Suprapubic skin (tissue), 4 donors: ENCODE data around the gene CHST11. TPM values are rescaled to one million over a fixed set of nuclear protein-coding genes. Genes with fewer than 3 reads are reported as not detected.

Source experiments
- DNase-seq, 2 donors: peaks; one replicate each; pipeline ENCODE4 v3.0.0-alpha.2; 2019; ENCODE audit warnings: low spot score in 2 of 2
- H3K27ac ChIP-seq: fragments of 200-600 bp; sonication (generic); one replicate; pipeline ENCODE4 v1.5.1; 2019
- H3K27me3 ChIP-seq: fragments of 200-600 bp; sonication (generic); one replicate; pipeline ENCODE4 v1.5.1; 2019
- H3K36me3 ChIP-seq: fragments of 200-600 bp; sonication (generic); one replicate; pipeline ENCODE4 v1.5.1; 2019
- H3K4me1 ChIP-seq: fragments of 200-600 bp; sonication (generic); one replicate; pipeline ENCODE4 v1.5.1; 2019
- H3K4me3 ChIP-seq: fragments of 200-600 bp; sonication (generic); one replicate; pipeline ENCODE4 v1.5.1; 2019; ENCODE audit warnings: mild to moderate bottlenecking
- H3K9me3 ChIP-seq: fragments of 200-600 bp; sonication (generic); one replicate; pipeline ENCODE4 v1.5.1; 2019
- EP300 ChIP-seq: sonication (generic); formaldehyde crosslinking; IDR thresholded peaks from one replicate; pipeline ENCODE4 v1.6.1; 2017; ENCODE audit warnings: antibody characterized with exemption
- POLR2A ChIP-seq, 2 donors: fragments of 450-650 bp; IDR thresholded peaks; one replicate each; pipeline ENCODE4 v1.6.1; 2017; ENCODE audit warnings: antibody characterized with exemption in 2 of 2, mild to moderate bottlenecking in 2 of 2, moderate library complexity in 2 of 2
- POLR2AphosphoS5 ChIP-seq, 3 donors: sonication (generic); formaldehyde crosslinking; IDR thresholded peaks; one replicate each; pipeline ENCODE4 v1.6.1; 2017; ENCODE audit warnings: antibody characterized with exemption in 3 of 3
- WGBS: methylation state at CpG from one replicate; pipeline ENCODE4 v1.1.5; 2018; 5-methylcytosine and 5-hydroxymethylcytosine counted together
- total RNA-seq, 4 donors: library from RNA; depleted of rRNA; stranded (reverse); fragments of >200 nt; gene quantifications; one replicate each; pipeline ENCODE4 v1.1.0, GENCODE V29; 2016
- TF ChIP-seq, protein P1 (sequence below), 2 donors: fragments of 200-600 bp in 1 of 2; fragments of 450-650 bp in 1 of 2; sonication (generic) in 1 of 2; IDR thresholded peaks; one replicate each; pipeline ENCODE4 v1.5.1; 2016 to 2019; ENCODE audit warnings: antibody characterized with exemption in 2 of 2, mild to moderate bottlenecking in 1 of 2, moderate library complexity in 1 of 2

CHST11 gene
- total RNA-seq, 4 donors from 2014 or later, result 1.8 to 5.8 (median 3.8) TPM

DNA sequence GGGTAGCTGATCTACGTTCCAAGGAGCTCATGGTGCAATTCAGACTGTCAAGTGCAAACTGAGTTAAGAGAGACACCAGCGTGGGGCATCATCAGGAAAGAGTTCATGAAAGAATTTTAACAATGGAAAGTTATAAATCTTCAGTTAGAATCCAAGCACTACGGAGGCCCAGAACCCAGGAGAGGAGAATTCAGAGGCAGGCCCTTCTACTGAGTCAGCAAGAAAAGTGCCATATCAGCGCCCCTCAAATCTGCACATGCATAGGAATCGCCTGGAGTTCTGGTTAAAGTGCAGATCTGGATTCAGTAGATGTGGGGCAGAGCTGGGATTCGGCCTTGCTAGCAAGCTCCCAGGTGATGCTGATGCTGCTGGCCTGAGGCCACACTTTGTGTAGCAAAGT lies 45.9 kb downstream of the CHST11 start:
- no peak overlapping the region for H3K4me3 ChIP-seq
- WGBS, result 86% methylated on average over 6 of the region's 6 CpGs
- H3K4me1 ChIP-seq, result no peaks in the 10 kb centered on the region
- TF ChIP-seq POLR2A (IDR thresholded peaks at IDR 0.05), result no peak
- no peak for TF ChIP-seq POLR2AphosphoS5 (IDR thresholded peaks at IDR 0.05)
- no peak for TF ChIP-seq EP300
- TF ChIP-seq, protein P1, sequence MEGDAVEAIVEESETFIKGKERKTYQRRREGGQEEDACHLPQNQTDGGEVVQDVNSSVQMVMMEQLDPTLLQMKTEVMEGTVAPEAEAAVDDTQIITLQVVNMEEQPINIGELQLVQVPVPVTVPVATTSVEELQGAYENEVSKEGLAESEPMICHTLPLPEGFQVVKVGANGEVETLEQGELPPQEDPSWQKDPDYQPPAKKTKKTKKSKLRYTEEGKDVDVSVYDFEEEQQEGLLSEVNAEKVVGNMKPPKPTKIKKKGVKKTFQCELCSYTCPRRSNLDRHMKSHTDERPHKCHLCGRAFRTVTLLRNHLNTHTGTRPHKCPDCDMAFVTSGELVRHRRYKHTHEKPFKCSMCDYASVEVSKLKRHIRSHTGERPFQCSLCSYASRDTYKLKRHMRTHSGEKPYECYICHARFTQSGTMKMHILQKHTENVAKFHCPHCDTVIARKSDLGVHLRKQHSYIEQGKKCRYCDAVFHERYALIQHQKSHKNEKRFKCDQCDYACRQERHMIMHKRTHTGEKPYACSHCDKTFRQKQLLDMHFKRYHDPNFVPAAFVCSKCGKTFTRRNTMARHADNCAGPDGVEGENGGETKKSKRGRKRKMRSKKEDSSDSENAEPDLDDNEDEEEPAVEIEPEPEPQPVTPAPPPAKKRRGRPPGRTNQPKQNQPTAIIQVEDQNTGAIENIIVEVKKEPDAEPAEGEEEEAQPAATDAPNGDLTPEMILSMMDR (IDR thresholded peaks at IDR 0.05), result no peak
- no peaks in the 10 kb centered on the region for H3K36me3 ChIP-seq
- DNase-seq, result no peak
- peaks cover 4% of the 10 kb centered on the region for H3K27me3 ChIP-seq
- H3K9me3 ChIP-seq, result no peaks in the 10 kb centered on the region
- no peak overlapping the region for H3K27ac ChIP-seq

DNA sequence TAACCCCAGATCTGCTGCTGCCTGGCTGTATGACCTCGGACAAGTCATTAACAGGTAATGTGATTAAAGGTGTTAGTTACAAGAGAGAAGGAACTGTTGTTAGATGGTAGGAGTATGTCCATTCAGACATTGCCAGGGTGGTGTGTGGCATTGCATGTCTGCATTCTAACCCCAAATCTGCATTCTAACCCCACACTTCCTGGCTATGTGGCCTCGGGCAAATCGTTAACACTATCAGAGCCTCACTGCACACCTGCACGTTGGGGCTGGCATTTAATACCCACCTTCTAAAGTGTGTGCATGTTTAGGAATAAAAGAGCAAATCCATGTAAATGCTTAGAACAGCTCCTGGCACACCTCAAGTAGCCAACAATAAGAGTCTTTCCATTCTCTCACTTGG lies 46.4 kb downstream of the CHST11 start:
- no peaks in the 10 kb centered on the region for H3K4me1 ChIP-seq
- peaks cover 4% of the 10 kb centered on the region for H3K27me3 ChIP-seq
- H3K9me3 ChIP-seq, result no peaks in the 10 kb centered on the region
- TF ChIP-seq POLR2AphosphoS5 (IDR thresholded peaks at IDR 0.05) (no peak), POLR2A (IDR thresholded peaks at IDR 0.05) (no peak), EP300 (no peak)
- TF ChIP-seq, protein P1 (IDR thresholded peaks at IDR 0.05), result no peak
- no peak overlapping the region for H3K27ac ChIP-seq
- no peak for DNase-seq
- no peaks in the 10 kb centered on the region for H3K36me3 ChIP-seq
- H3K4me3 ChIP-seq, result no peak overlapping the region
- WGBS, result 72% methylated on average over 4 of the region's 4 CpGs

- WGBS, result 96% methylated on average over 7 of the region's 9 CpGs
- H3K4me1 ChIP-seq, result no peaks in the 10 kb centered on the region
These were observed 47.4 kb downstream of the CHST11 start for GRCh38 chr12:104504146-104504545.

DNA sequence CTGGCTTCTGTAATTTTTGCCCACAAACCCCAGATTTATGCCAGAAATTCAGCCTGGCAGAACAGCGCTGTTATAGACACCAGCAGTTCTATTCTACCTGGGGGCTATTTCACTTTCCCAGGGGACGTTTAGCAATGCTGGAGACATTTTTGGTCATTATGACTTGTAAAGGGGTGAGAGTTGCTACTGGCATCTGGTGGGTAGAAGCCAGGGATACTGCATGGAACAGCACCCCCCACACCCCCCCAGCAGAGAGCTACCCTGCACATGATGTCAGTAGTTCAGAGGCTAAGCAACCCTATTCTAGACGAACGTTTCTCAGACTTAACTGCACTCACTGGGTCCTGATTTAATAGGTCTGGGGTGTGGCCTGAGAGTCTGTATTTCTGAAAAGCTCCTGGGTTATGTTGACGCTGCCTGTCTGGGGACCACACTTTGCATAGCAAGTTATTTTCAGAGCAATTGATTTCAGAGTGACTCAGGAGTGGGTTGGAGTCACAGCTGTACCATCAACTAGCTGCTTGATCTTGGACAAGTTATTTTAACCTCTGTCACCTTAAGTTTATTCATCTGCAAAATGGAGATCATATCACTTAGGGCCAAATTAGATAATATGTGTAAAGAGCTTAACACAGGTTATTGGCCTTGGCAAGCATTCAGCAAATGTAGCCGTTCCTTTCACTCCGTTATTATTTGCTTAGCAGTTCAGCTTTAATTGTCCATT lies 48.5 kb downstream of the CHST11 start:
- Histone ChIP-seq H3K36me3 (no peaks in the 10 kb centered on the region), H3K27me3 (peaks cover 4% of the 10 kb centered on the region), H3K27ac (no peak overlapping the region), H3K9me3 (no peaks in the 10 kb centered on the region), H3K4me3 (no peak overlapping the region), H3K4me1 (peaks cover 4% of the 10 kb centered on the region)
- 62% methylated on average over 7 of the region's 7 CpGs for WGBS
- no peak for TF ChIP-seq EP300
- no peak for TF ChIP-seq POLR2A (IDR thresholded peaks at IDR 0.05)
- TF ChIP-seq, protein P1 (IDR thresholded peaks at IDR 0.05), result no peak
- TF ChIP-seq POLR2AphosphoS5 (IDR thresholded peaks at IDR 0.05), result no peak
- DNase-seq, result no peak

More at GRCh38 chr12:104504146-104504545, 47.4 kb downstream of the CHST11 start:
- TF ChIP-seq EP300 (no peak), POLR2A (IDR thresholded peaks at IDR 0.05) (no peak), POLR2AphosphoS5 (IDR thresholded peaks at IDR 0.05) (no peak)
- TF ChIP-seq, protein P1 (IDR thresholded peaks at IDR 0.05), result no peak
- Histone ChIP-seq H3K4me3 (no peak overlapping the region), H3K36me3 (no peaks in the 10 kb centered on the region), H3K27ac (no peak overlapping the region), H3K9me3 (no peaks in the 10 kb centered on the region), H3K27me3 (peaks cover 4% of the 10 kb centered on the region)
- no peak for DNase-seq

GRCh38 chr12:104506676-104507401 lies 50.1 kb downstream of the CHST11 start:
- Histone ChIP-seq H3K36me3 (no peaks in the 10 kb centered on the region), H3K9me3 (no peaks in the 10 kb centered on the region), H3K27me3 (peaks cover 4% of the 10 kb centered on the region), H3K27ac (no peak overlapping the region), H3K4me3 (no peak overlapping the region), H3K4me1 (peaks cover 8% of the 10 kb centered on the region)
- no peak for DNase-seq
- whole genome bisulfite sequencing, result 58% methylated on average over 14 of the region's 14 CpGs
- TF ChIP-seq EP300 (no peak), POLR2AphosphoS5 (IDR thresholded peaks at IDR 0.05) (no peak), POLR2A (IDR thresholded peaks at IDR 0.05) (no peak)
- TF ChIP-seq, protein P1 (IDR thresholded peaks at IDR 0.05), result no peak
